ENCODE results near the gene FBN3.

The FBN3 gene

GRCh38 chr19:8115805-8116396 is 33.5 kb downstream of the FBN3 start:
- no peak for TF ChIP-seq GATA3 (IDR thresholded peaks at IDR 0.05; ENCODE audit: low read depth, low read length)

- no peak for TF ChIP-seq GATA2 (IDR thresholded peaks at IDR 0.05; ENCODE audit: low read depth, low read length)
- no peak for TF ChIP-seq GATA3 (IDR thresholded peaks at IDR 0.05; ENCODE audit: low read depth, low read length)
These were observed 36.4 kb downstream of the FBN3 start for GRCh38 chr19:8113017-8113416.

- TF ChIP-seq GATA3 (IDR thresholded peaks at IDR 0.05; ENCODE audit: low read depth, low read length) = no peak
- no peak for TF ChIP-seq GATA2 (IDR thresholded peaks at IDR 0.05; ENCODE audit: low read depth, low read length)
These were observed 38.0 kb downstream of the FBN3 start for GRCh38 chr19:8111376-8111775.

GRCh38 chr19:8110931-8111330 is 38.5 kb downstream of the FBN3 start:
- TF ChIP-seq GATA3 (IDR thresholded peaks at IDR 0.05; ENCODE audit: low read depth, low read length) = no peak
- TF ChIP-seq GATA2 (IDR thresholded peaks at IDR 0.05; ENCODE audit: low read depth, low read length) = no peak

GRCh38 chr19:8109890-8110662 is 39.3 kb downstream of the FBN3 start:
- no peak for TF ChIP-seq GATA3 (IDR thresholded peaks at IDR 0.05; ENCODE audit: low read depth, low read length)
- no peak for TF ChIP-seq GATA2 (IDR thresholded peaks at IDR 0.05; ENCODE audit: low read depth, low read length)

GRCh38 chr19:8109455-8109854 is 39.9 kb downstream of the FBN3 start:
- no peak for TF ChIP-seq GATA2 (IDR thresholded peaks at IDR 0.05; ENCODE audit: low read depth, low read length)
- TF ChIP-seq GATA3 (IDR thresholded peaks at IDR 0.05; ENCODE audit: low read depth, low read length) = no peak

GRCh38 chr19:8108560-8109445 is 40.6 kb downstream of the FBN3 start:
- TF ChIP-seq GATA2 (IDR thresholded peaks at IDR 0.05; ENCODE audit: low read depth, low read length) = no peak
- no peak for TF ChIP-seq GATA3 (IDR thresholded peaks at IDR 0.05; ENCODE audit: low read depth, low read length)

- TF ChIP-seq GATA2 (IDR thresholded peaks at IDR 0.05; ENCODE audit: low read depth, low read length) (no peak), GATA3 (IDR thresholded peaks at IDR 0.05; ENCODE audit: low read depth, low read length) (no peak)
These were observed 42.0 kb downstream of the FBN3 start for GRCh38 chr19:8107301-8107903.

GRCh38 chr19:8105471-8105870 is 43.9 kb downstream of the FBN3 start:
- no peak for TF ChIP-seq GATA3 (IDR thresholded peaks at IDR 0.05; ENCODE audit: low read depth, low read length)
- no peak for TF ChIP-seq GATA2 (IDR thresholded peaks at IDR 0.05; ENCODE audit: low read depth, low read length)

GRCh38 chr19:8101311-8101710 is 48.1 kb downstream of the FBN3 start:
- no peak for TF ChIP-seq GATA2 (IDR thresholded peaks at IDR 0.05; ENCODE audit: low read depth, low read length)
- no peak for TF ChIP-seq GATA3 (IDR thresholded peaks at IDR 0.05; ENCODE audit: low read depth, low read length)

- TF ChIP-seq GATA2 (IDR thresholded peaks at IDR 0.05; ENCODE audit: low read depth, low read length) (no peak), GATA3 (IDR thresholded peaks at IDR 0.05; ENCODE audit: low read depth, low read length) (no peak)
These were observed 51.5 kb downstream of the FBN3 start for GRCh38 chr19:8097681-8098567.

GRCh38 chr19:8097198-8097597 is 52.2 kb downstream of the FBN3 start:
- TF ChIP-seq GATA3 (IDR thresholded peaks at IDR 0.05; ENCODE audit: low read depth, low read length) (no peak), GATA2 (IDR thresholded peaks at IDR 0.05; ENCODE audit: low read depth, low read length) (no peak)

GRCh38 chr19:8096071-8096470 is 53.3 kb downstream of the FBN3 start:
- no peak for TF ChIP-seq GATA2 (IDR thresholded peaks at IDR 0.05; ENCODE audit: low read depth, low read length)
- TF ChIP-seq GATA3 (IDR thresholded peaks at IDR 0.05; ENCODE audit: low read depth, low read length) = no peak

Measured in SH-SY5Y (cell line).